K562 treated with DMSO at 1 percent for 4 hours (cell line): Measurements from ENCODE around the gene GRM7. TPM values are rescaled to one million over a fixed set of nuclear protein-coding genes. Genes with fewer than 3 reads are reported as not detected.

Source experiments
- total RNA-seq: library from RNA; unstranded; fragments of 300-600 nt; gene quantifications from 2 replicates; pipeline ENCODE4 v1.2.3, GENCODE V29; 2022; ENCODE audit not compliant: insufficient read depth

GRM7 gene
- not detected in 2 replicates for total RNA-seq

GRCh38 chr3:6860954-6861624 is at the start of gene GRM7:
TSS of gene GRM7 (plus strand) at chr3:6861115.

